H1 (cell line): ENCODE measurements around the gene RAB40A. TPM values are rescaled to one million over a fixed set of nuclear protein-coding genes. Genes with fewer than 3 reads are reported as not detected.

ENCODE experiments used
- CHD1 ChIP-seq: IDR thresholded peaks from 2 replicates; pipeline ENCODE4 v1.6.1; 2012; ENCODE audit warnings: low read depth, low read length, improper control_type of control experiment
- CTBP2 ChIP-seq: IDR thresholded peaks from 2 replicates; pipeline ENCODE4 v1.7.0; 2011; ENCODE audit warnings: borderline replicate concordance, mild to moderate bottlenecking, moderate library complexity, mixed read lengths, low read length; ENCODE audit not compliant: insufficient read depth, insufficient read length
- JUND ChIP-seq: IDR thresholded peaks from 2 replicates; pipeline ENCODE4 v1.6.1; 2011; ENCODE audit warnings: mild to moderate bottlenecking, improper control_type of control experiment, low read length
- RAD21 ChIP-seq, 2 experiments: IDR thresholded peaks in 1 of 2; conservative IDR thresholded peaks in 1 of 2; 2 replicates each; pipeline ENCODE4 v1.6.1; 2011; ENCODE audit warnings: low read depth in 2 of 2, low read length in 2 of 2, improper control_type of control experiment in 1 of 2, inconsistent platforms in 1 of 2, mild to moderate bottlenecking in 1 of 2, moderate library complexity in 1 of 2
- RBBP5 ChIP-seq: IDR thresholded peaks from 2 replicates; pipeline ENCODE4 v1.7.1; 2012; ENCODE audit warnings: low read depth, mild to moderate bottlenecking, inconsistent platforms, low read length, moderate library complexity, borderline replicate concordance
- SP4 ChIP-seq: IDR thresholded peaks from 2 replicates; pipeline ENCODE4 v1.6.1; 2012; ENCODE audit warnings: low read length, inconsistent platforms
- TAF1 ChIP-seq: IDR thresholded peaks from 2 replicates; pipeline ENCODE4 v1.6.1; 2011; ENCODE audit warnings: mild to moderate bottlenecking, low read depth, low read length
- TAF7 ChIP-seq: optimal IDR thresholded peaks from 2 replicates; pipeline ENCODE3; 2011; ENCODE audit warnings: low read depth, mild to moderate bottlenecking, inconsistent platforms, low read length, moderate library complexity, borderline replicate concordance
- TCF12 ChIP-seq: IDR thresholded peaks from 2 replicates; pipeline ENCODE4 v1.6.1; 2011; ENCODE audit warnings: low read depth, mild to moderate bottlenecking, low read length
- polyA plus RNA-seq, 7 experiments: library from polyadenylated mRNA; depleted of rRNA in 3 of 7; stranded (reverse) in 5 of 7; unstranded in 2 of 7; fragments of >200 nt in 5 of 7; fragments of 200-250 nt in 2 of 7; gene quantifications; 1 replicate in 5 of 7; 2 replicates in 1 of 7; 4 replicates in 1 of 7; pipeline versions ENCODE4 v1.2.1 to v1.2.3, GENCODE V29; 2011 to 2013; ENCODE audit warnings: missing spikeins in 2 of 7, mixed read lengths in 2 of 7
- total RNA-seq: library from RNA; stranded (reverse); fragmentation: NEBNext Ultra II Directional; extraction: Animal tissue kit (Norgen Biotek cat#: 25700); gene quantifications from 2 replicates; pipeline ENCODE4 v1.2.1, GENCODE V29; 2021
- TF ChIP-seq, protein P1 (sequence below): IDR thresholded peaks from 2 replicates; pipeline ENCODE4 v1.6.1; 2012; ENCODE audit warnings: low read length, inconsistent platforms
- TF ChIP-seq, protein P2 (sequence below), 3 experiments: IDR thresholded peaks; 1 replicate in 2 of 3; 2 replicates in 1 of 3; pipeline versions ENCODE4 v1.5.1 to v1.6.1; 2011; ENCODE audit warnings: low read length in 3 of 3, mild to moderate bottlenecking in 3 of 3, inconsistent platforms in 2 of 3, low read depth in 1 of 3, moderate library complexity in 1 of 3; ENCODE audit not compliant: insufficient read depth in 1 of 3; ENCODE audit errors: control extremely low read depth in 1 of 3
- TF ChIP-seq, protein P3 (sequence below): IDR thresholded peaks from 2 replicates; pipeline ENCODE4 v1.6.1; 2011; ENCODE audit warnings: low read depth, mild to moderate bottlenecking, low read length; ENCODE audit not compliant: insufficient read depth

Gene RAB40A
- total and polyA plus RNA-seq, 2 of the 8 experiments (the other 6 are each of a cell fraction or from before 2014, with no cell fraction given) = 0.09 to 0.21 TPM

DNA sequence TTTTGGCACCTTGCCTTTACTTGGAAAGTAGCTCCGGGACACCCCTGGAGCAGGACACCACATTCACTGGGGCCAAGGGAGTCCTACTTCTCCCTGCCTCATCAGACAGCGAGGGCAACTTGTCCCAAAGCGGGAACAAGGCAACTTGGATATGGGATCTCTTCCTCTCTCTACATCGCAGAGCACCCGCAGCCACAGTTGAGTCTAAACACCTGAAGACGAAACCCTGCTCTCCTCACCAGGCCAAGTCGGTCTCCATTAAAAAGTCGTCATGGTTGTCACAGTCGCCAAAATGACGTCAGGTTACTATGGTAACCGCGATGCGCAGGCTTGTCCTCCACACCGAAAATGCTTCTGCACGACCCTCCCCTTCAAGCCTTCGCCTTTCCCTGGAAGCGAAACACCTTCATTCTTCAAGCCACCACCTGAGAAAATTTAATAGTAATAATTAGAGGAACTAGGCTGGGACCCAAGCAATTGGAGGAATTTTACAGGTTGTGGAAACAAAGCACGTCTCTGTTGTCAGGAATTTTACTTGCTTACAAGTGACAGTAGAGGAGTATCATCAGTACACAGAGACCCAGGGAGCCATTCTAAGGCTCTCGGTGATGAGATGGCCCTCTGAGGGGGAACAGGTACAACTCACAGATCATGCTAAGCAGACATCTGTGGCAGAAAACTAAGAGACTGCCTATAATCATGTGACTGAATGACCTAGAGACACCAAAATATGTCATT lies 35.6 kb upstream of the RAB40A start (continued):
- TF ChIP-seq, protein P1, sequence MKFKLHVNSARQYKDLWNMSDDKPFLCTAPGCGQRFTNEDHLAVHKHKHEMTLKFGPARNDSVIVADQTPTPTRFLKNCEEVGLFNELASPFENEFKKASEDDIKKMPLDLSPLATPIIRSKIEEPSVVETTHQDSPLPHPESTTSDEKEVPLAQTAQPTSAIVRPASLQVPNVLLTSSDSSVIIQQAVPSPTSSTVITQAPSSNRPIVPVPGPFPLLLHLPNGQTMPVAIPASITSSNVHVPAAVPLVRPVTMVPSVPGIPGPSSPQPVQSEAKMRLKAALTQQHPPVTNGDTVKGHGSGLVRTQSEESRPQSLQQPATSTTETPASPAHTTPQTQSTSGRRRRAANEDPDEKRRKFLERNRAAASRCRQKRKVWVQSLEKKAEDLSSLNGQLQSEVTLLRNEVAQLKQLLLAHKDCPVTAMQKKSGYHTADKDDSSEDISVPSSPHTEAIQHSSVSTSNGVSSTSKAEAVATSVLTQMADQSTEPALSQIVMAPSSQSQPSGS = no peak
- no peak for TF ChIP-seq SP4
- TF ChIP-seq JUND = no peak
- TF ChIP-seq, protein P2, sequence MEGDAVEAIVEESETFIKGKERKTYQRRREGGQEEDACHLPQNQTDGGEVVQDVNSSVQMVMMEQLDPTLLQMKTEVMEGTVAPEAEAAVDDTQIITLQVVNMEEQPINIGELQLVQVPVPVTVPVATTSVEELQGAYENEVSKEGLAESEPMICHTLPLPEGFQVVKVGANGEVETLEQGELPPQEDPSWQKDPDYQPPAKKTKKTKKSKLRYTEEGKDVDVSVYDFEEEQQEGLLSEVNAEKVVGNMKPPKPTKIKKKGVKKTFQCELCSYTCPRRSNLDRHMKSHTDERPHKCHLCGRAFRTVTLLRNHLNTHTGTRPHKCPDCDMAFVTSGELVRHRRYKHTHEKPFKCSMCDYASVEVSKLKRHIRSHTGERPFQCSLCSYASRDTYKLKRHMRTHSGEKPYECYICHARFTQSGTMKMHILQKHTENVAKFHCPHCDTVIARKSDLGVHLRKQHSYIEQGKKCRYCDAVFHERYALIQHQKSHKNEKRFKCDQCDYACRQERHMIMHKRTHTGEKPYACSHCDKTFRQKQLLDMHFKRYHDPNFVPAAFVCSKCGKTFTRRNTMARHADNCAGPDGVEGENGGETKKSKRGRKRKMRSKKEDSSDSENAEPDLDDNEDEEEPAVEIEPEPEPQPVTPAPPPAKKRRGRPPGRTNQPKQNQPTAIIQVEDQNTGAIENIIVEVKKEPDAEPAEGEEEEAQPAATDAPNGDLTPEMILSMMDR (IDR thresholded peaks at IDR 0.05; ENCODE audit: control extremely low read depth in 1 of 3, insufficient read depth in 1 of 3, low read depth in 1 of 3, low read length in 3 of 3) = no peak
- TF ChIP-seq, protein P3, sequence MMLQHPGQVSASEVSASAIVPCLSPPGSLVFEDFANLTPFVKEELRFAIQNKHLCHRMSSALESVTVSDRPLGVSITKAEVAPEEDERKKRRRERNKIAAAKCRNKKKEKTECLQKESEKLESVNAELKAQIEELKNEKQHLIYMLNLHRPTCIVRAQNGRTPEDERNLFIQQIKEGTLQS = peak; percentile 68
- no peak for TF ChIP-seq TAF7
- no peak for TF ChIP-seq RAD21 (IDR thresholded peaks at IDR 0.05 in 1 of 2, conservative IDR thresholded peaks at IDR 0.05 in 1 of 2; ENCODE audit: low read depth in 2 of 2, low read length in 2 of 2)
- TF ChIP-seq CHD1 = no peak
- TF ChIP-seq TCF12 = no peak
- TF ChIP-seq CTBP2 = no peak
- peak; percentile 69; the same call in 1 of the 2 replicates for TF ChIP-seq TAF1
- TF ChIP-seq RBBP5 = no peak
